PFSK-1 (cell line): ENCODE results near the gene HDDC3.

Source experiments
- POLR2AphosphoS5 ChIP-seq: IDR thresholded peaks from 2 replicates; pipeline ENCODE4 v1.6.1; 2012; ENCODE audit warnings: low read depth, mild to moderate bottlenecking, control low read depth, low read length, moderate library complexity
- SIN3A ChIP-seq: IDR thresholded peaks from 2 replicates; pipeline ENCODE4 v1.6.1; 2012; ENCODE audit warnings: mild to moderate bottlenecking, low read length, moderate library complexity, borderline replicate concordance; ENCODE audit not compliant: insufficient read depth
- TAF1 ChIP-seq: IDR thresholded peaks from 2 replicates; pipeline ENCODE4 v1.6.1; 2012; ENCODE audit warnings: low read length, control low read depth, borderline replicate concordance; ENCODE audit not compliant: insufficient read depth
- TF ChIP-seq, protein P1 (sequence below), 2 experiments: IDR thresholded peaks; 2 replicates each; pipeline versions ENCODE4 v1.6.1 to v1.8.0; 2011 to 2012; ENCODE audit warnings: low read depth in 2 of 2, low read length in 2 of 2, control low read depth in 1 of 2, inconsistent platforms in 1 of 2, mild to moderate bottlenecking in 1 of 2, moderate library complexity in 1 of 2; ENCODE audit not compliant: insufficient read depth in 1 of 2

DNA sequence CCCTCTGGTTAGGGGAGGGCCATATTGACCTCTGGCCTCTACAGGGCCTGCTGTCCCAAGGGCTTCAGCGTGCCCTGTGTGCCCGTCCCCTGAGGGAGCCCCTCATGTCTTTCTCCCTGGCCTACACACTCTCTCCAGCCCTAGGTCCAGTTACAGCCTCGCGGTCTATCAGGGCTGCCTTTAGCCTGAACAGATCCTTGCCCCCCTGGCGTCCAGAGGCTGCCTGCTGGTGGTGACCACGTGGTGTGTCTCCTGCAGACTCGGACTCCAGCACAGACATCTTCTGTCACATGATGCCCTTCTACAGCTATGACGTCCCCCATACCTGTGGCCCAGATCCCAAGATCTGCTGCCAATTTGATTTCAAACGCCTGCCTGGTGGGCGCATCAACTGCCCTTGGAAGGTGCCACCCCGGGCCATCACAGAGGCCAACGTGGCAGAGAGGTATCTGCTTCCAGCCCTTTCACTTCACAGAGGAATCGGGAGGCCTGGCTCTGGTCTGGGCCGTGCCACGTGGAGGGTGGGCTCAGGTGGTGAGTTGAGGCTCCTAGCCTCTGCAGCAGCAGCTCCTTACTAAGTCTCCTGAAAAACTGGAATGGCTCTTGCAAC lies 25.2 kb downstream of the HDDC3 start:
- TF ChIP-seq POLR2AphosphoS5 = no peak
- no peak for TF ChIP-seq TAF1
- no peak for TF ChIP-seq SIN3A
- TF ChIP-seq, protein P1, sequence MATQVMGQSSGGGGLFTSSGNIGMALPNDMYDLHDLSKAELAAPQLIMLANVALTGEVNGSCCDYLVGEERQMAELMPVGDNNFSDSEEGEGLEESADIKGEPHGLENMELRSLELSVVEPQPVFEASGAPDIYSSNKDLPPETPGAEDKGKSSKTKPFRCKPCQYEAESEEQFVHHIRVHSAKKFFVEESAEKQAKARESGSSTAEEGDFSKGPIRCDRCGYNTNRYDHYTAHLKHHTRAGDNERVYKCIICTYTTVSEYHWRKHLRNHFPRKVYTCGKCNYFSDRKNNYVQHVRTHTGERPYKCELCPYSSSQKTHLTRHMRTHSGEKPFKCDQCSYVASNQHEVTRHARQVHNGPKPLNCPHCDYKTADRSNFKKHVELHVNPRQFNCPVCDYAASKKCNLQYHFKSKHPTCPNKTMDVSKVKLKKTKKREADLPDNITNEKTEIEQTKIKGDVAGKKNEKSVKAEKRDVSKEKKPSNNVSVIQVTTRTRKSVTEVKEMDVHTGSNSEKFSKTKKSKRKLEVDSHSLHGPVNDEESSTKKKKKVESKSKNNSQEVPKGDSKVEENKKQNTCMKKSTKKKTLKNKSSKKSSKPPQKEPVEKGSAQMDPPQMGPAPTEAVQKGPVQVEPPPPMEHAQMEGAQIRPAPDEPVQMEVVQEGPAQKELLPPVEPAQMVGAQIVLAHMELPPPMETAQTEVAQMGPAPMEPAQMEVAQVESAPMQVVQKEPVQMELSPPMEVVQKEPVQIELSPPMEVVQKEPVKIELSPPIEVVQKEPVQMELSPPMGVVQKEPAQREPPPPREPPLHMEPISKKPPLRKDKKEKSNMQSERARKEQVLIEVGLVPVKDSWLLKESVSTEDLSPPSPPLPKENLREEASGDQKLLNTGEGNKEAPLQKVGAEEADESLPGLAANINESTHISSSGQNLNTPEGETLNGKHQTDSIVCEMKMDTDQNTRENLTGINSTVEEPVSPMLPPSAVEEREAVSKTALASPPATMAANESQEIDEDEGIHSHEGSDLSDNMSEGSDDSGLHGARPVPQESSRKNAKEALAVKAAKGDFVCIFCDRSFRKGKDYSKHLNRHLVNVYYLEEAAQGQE (IDR thresholded peaks at IDR 0.05; ENCODE audit: insufficient read depth in 1 of 2, low read depth in 2 of 2, low read length in 2 of 2) = no peak
